GM21367 (cell line): Measurements from ENCODE around the gene ACER3.
"Not testable (repeated sequence)": the region's sequence is repeated elsewhere in the genome, so short reads cannot be mapped to it uniquely, and the experiment has no call there.

Experiments used
- ATAC-seq: cut with Tn5 transposase; IDR thresholded peaks from one replicate; pipeline ENCODE4 v1.9.1; 2021; ENCODE audit not compliant: unreplicated experiment

The ACER3 gene

GRCh38 chr11:77055913-77056312, 195.2 kb downstream of the ACER3 start:
- ATAC-seq, result no peak

- ATAC-seq, result no peak
Measured at GRCh38 chr11:77056814-77057402, 196.2 kb downstream of the ACER3 start.

DNA sequence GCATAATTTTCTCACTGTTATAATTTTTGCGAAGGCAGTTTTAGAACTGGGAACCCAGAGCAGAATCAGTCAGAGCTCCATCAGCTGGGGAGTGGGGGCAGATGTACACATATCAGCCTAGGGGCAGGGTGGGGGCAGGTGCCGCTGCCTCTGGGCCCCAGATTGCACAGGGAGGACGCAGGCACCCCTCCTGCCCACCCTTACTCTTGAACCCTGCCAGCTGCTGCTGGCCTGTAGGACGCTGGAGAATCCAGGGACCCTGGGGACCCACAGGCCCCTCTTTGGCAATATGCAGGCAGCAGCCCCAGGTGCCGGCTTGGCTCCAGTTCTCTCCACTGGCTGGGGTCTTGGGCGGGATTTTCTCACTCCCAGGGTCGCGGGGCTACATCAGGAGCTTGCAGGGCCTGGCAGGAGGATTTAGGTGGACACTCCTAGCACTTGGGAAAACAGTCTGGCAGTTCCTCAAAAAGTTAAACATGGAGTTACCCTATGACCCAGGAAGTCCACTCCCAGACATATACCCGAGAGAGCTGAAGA, 197.3 kb downstream of the ACER3 start:
- no peak for ATAC-seq

GRCh38 chr11:77058900-77059299, 198.2 kb downstream of the ACER3 start:
- ATAC-seq, result no peak

DNA sequence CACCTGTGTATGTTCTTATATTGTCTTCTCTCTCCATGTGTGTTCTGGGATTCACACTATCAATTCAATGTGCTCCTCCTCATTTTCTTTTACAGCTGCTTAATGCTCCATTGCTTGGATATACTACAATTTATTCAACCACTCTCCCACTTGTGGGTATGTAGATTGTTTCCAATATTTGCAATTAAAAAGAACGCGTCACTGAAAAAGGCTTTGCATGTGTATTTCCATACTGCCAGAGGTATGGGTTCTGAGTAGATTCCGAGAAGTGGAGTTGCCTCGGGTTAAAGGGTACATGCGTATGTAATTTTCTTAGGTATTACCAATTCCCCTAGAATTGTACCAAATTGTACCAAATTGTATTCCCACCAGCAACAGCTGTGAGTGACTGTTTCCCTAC, 199.1 kb downstream of the ACER3 start:
- ATAC-seq, result no peak

DNA sequence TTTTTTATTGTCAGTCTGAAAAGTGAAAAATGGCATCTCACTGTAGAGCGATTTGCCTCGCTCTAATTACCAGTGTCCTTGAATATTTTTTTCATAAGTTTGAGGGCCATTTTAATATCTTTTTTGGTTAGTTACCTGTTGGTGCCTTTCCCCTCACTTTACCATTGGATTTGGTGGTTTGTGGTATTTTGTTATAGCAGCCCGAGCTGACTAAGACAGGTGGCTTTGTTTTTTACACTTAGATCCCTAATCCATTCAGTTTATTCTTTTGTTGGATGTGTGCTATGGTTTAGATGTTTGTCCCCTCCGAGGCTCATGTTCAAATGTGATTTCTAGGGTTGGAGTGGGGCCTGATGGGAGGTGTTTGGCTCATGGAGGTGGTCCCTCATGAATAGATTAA, 199.5 kb downstream of the ACER3 start:
- no peak for ATAC-seq

DNA sequence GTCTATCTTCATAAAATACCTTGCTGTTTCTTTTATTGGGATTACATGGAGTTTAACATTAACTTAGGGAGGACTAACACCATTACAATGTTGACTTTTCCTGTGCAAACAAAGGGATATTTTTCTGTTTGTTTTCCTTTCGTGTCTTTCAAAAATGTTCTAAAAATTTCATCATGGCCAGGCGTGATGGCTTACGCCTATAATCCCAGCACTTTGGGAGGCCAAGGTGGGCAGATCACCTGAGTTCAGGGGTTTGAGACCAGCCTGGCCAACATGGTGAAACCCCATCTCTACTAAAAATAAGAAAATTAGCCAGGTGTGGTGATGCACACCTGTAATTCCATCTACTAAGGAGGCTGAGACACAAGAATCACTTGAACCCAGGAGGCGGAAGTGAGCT, 200.5 kb downstream of the ACER3 start:
- ATAC-seq, result not testable (repeated sequence)

DNA sequence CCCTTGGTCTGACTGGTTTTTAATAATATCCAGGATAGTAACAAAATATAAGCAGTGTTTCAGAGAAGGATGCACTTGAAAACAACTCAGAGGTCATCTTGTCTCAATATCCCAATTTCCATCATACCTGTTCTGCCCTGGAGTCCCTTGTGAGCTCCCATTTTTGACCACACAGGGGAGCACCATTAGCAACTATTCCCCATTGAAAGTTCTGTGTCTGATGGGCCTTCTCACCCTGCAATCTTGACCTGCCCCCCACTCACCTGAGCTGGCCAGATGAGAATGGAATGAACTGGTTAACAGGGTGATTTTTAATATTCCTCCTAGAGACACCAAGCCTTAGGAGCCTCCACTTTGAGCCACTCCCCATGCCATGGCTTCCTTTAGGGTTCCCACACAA, 202.2 kb downstream of the ACER3 start:
- no peak for ATAC-seq

DNA sequence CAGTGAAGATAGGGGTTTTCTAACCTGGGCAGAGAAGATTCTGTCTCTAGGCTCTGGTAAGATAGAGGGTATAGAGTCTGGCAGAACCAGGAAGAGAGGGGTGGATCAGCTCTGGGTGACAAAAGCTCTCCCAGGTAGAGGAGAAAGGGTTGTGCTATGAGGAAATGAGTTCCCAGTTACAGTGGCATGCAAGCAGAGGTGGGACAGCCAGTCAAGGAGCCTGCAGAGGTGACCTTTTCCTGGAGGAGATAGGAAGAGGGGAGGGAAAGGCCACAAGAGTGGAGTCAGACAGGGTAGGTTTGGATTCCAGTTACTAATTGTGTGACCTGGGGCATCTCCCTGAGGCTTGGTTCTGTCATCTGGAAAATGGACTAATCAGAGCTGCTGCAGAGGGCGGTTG, 202.7 kb downstream of the ACER3 start:
- ATAC-seq, result no peak

DNA sequence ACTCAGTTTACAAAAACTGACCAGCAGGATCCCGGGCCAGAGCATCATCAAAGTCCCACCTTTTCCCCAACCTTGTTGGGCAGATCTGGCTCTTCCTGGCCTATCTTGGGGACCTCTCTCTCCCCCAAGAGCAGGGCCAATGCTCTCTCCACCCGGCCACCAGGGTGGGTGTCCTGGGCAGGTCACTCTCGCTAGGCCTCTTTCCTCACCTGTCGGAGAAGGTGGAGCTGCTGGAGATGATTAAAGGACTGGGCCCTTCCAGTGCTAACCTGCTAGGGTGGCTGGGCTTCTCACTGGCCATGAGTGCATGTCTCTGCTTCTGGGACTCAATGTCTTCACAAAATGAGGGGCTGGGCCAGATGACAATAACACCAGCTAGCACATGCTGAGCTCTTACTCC, 203.1 kb downstream of the ACER3 start:
- no peak for ATAC-seq

- no peak for ATAC-seq
Measured at GRCh38 chr11:77064648-77065217, 204.0 kb downstream of the ACER3 start.

DNA sequence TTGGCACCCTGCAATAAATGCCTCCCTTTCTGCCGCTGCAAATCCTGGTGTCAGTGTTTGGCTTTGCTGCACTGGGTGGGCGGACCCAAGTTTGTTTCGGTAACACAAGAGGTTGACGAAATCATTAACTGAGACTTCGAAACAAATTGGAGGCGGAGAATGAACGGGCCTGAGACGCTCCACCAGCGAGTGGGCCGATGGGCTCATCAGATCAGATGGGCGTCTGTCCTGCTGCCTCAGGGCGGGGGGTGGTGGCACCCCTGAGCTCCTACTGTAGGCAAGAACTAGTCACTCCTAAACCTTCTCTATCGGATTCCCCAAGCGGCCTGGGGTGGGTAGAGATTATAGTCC, 205.1 kb downstream of the ACER3 start:
- no peak for ATAC-seq

GRCh38 chr11:77066229-77067042, 205.7 kb downstream of the ACER3 start, which contains the start of gene CAPN5:
TSS of gene CAPN5 (plus strand) at chr11:77066971. CDS start at chr11:77084887, 17,916 bp downstream.
- ATAC-seq, result peak; percentile 80

DNA sequence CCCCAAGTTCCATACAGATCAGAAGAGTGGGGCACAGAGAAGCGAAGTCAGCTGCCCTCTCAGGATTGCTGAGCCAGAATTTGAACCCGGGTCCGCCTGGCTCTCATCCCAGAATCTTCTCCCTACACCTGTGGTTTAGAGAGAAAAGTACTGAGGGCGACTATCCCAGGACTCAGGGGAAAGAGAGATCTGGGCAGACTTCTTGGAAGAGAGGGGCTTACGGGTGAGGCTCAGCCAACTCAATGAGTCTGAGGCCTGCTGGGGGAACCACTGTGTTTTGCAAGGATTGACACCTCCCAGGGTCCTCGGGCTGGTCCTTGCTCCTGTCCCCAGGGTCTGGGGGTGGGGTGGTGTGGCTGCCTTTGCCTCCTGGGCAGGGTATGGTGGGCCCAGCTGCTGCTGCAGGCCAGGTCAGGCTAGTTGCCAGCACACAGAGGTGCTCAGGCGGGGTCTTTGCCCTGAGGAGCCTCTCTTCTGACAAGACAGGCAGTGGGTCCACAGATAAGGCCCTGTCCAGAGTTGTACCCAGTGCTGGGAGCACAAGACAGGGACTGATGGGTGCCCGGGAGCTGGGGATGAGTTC, 207.2 kb downstream of the ACER3 start:
- ATAC-seq, result no peak

DNA sequence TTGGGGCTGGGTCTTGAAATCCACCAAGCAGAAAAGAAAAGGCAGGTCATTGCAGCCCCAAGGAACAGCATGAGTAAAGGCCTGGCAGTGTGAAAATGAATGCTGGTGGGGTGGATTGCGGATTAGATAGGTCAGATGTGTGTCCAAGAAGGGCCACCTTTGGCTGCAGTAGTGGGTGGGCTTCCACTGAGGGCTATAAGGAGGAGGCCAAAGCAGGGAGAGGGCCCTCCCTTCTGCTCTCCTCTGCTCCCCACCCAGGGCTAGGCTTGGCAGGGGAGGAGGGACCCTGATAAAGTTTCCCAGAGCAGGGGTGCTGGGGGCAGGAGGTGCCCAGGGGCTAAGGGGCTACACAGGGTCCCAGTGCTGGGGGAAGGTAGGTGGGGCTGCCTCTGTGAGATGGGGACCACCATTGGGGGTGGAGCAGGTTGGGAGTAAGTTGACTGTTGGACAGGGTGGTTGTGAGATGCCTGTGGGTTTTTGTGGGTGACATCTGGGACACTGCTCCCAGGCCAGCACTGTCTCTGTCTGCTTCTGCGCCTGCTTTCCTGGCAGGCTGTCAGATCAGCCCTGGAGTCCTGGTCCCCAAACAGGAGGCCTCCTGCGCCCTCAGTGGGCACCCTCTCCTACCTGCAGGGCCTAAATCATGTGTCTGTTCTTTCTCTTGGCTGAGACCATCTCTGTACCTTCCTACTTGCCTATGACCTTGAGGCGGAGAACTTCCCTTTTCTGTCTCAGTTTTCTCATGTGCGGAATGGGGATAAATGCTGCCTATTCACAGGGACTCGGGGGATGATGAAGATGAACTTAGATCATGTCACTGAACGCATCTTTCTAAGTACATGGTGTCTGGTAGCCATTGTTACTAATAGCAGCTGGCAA, 208.0 kb downstream of the ACER3 start:
- ATAC-seq, result no peak

DNA sequence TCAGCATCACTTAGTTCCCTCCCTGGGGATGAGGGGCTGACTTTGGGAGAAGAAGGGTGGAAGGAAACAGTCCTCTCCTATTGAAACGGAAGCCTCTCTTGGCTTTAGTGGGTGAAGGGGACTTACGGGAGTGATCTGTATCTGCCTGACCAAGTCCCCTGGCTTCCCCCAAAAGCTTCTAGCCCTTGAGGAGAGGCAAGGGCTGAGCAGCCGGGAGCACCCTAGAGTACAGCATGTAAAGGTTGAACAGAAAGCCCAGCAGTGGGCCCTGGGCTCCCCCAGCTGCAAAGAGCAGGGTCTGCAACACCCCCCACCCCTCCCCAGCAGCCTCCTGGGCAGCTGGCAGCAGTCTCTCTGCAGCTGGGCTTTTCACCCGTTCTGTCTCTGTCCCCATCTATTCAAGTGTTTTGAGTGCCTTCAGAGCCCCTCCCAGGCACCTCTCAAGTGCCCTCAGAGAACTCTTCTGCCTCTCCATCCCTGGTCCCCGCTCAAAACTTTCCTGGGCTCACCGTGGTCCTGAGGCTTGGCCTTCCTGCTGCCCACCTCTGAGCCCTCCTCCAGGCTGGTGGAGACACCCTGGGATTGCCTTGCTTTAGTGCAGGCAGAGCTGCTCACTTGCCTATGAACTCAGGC, 208.7 kb downstream of the ACER3 start:
- no peak for ATAC-seq

GRCh38 chr11:77069969-77070582, 209.4 kb downstream of the ACER3 start:
- ATAC-seq, result no peak

DNA sequence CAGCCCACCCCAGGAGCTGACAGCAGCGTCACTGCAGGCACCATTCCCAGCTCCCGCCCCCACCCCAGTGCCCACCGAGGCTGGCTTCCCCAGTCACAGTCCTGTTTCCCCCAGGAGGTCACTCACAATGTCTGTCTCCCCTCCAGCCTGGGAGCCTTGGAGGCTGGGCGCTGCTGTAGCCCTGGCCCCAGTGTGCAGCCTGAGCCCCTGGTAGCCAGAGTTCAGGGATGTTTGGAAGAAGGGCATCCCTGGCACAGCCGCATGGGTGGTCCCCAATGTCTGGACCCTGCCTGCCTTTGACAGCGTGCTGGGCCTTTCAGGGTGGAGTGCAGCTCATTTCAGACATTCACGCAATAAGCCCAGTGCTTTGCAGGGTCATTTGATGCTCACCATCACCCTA, 210.4 kb downstream of the ACER3 start:
- ATAC-seq, result no peak

DNA sequence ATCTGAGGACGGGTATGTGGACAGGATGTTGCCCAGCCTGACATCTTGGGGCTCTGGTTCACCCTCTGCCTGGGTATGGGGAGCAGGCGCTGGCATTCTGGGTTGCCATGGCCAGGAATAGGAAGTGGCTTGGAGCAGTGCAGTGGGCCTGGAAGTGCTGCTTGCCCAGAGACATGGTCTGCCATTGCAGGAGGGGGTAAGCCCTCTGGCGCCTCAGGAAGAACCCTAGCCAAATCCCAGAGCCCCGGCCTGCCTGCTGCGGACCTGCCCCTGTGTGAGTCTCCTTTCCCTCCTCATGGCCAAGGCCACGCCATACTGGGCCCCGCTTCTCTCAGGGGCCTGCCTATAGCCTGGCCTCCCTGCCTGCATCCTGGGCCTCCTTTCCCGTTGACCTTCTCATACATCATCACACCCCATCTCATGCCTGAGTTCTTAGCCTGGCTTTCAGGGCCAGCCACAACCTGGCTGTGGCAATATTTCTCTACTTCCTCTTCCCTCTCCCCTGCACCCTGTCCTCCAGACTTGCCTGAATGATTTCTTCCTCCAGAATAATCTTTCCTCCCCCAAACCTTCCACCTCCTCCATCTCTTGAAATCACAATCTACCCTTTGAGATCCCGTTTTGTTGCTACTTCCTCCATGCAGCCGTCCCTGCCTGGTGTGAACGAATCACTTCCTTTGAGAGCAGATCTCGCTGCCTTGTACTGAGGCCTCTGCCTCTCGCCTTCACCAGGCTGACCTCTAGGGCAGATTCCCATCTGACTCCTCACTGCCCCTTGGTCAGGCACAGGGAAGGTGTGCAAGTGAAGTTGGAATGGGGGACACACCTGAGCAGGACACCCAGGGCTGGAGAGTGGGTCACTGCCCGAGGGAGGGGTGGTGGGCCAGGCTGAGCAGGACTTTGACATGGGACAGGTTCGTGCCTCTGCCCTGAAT, 211.2 kb downstream of the ACER3 start:
- ATAC-seq, result no peak
